HG02588 (cell line): ENCODE results near the gene PDE11A.

Source experiments
- ATAC-seq: cut with Tn5 transposase; IDR thresholded peaks from one replicate; pipeline ENCODE4 v1.9.1; 2021; ENCODE audit warnings: mild to moderate bottlenecking, moderate library complexity; ENCODE audit not compliant: unreplicated experiment

The PDE11A gene

DNA sequence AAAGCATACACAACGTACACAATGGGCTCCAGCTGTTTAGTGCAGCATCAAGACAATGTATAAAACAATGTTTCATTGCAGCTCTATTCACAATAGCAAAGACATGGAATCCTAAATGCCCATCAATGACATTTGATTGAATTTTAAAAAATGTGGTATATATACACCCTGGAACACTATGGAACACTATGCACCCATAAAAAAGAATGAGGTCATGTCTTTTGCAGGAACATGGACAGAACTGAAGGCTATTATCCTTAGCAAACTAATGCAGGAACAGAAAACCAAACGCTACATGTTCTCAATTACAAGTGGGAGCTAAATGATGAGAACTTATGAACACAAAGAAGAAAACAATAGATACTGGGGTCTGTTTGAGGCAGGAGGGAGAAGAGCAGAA is 364.5 kb downstream of the PDE11A start:
- ATAC-seq: no peak

GRCh38 chr2:177705511-177706173 is 366.9 kb downstream of the PDE11A start:
- ATAC-seq: no peak

- ATAC-seq: no peak
These were observed 369.4 kb downstream of the PDE11A start for GRCh38 chr2:177703159-177703558.

DNA sequence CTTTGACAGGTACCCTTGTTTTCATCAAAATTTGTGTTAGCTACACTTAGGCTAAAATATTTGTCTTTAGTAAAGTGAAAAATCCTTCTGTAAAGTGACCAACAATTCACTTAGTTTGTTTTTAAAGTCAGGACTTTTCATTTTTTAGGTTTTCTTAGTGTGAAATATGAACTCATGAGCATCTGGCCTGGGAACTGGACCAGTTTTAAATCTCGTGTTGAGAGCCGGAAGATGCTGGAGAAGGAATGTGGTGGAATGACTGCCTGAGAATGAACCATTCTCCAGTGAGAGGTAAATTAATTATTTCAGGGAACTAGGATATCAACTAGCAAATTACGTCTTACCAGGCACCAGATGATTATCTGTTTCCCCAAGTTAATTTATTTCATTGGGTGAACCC is 374.3 kb downstream of the PDE11A start:
- no peak for ATAC-seq

GRCh38 chr2:177694348-177694747 is 378.2 kb downstream of the PDE11A start:
- ATAC-seq: no peak

DNA sequence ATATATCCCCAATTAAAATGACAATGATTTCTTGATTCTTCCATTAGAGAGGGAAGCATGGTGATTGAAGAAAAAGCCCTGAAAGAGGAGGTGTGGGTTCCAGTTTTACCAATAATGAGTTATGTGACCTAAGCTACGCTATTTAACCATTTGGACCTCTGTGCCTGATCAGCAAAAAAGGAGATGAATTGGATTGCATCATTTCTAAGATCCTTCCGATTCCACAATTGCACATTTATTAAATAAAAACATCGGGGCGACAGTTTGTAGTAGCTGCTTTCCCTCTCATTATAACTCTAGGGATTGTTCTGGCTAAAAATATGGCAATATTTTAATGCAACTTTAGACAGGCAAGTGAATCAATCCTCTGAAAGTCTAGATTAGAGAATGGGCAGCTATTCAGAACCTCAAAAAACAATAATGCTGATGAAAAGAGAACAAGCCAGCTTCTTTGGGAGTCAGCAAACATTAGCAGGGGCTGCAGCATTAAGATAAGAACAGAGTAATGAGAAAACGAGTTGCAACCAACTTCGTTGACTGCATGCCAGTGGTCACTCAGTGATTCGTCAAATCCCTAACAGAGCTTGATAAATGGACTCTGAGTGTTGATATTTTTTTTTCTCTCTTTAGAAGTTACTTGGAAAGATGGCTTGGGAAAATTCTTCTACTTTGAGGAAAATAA is 378.8 kb downstream of the PDE11A start:
- ATAC-seq: no peak

GRCh38 chr2:177692783-177693269 is 379.8 kb downstream of the PDE11A start:
- no peak for ATAC-seq

- ATAC-seq: no peak
These were observed 380.4 kb downstream of the PDE11A start for GRCh38 chr2:177692042-177692782.

DNA sequence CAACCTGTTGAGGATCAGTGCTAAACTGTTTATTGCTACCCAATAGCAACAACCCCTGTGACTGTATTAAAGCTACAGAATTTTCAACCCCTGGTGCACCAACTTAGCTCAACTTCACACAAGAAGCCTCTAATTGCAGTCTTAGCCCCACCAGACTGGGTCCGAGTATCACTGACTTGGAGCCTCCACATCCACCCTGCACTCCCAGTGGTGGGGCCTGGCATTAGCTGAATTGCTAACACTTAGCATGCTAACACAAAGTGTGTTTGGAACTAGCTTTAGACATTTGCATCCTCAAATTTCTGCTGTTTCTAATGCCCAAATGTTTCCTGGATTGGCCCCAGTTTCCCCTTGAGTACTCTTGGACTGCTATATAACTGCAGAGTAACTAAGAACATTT is 381.4 kb downstream of the PDE11A start:
- no peak for ATAC-seq

- no peak for ATAC-seq
These were observed 383.0 kb downstream of the PDE11A start for GRCh38 chr2:177689623-177690022.

GRCh38 chr2:177688844-177689243 is 383.7 kb downstream of the PDE11A start:
- ATAC-seq: no peak

DNA sequence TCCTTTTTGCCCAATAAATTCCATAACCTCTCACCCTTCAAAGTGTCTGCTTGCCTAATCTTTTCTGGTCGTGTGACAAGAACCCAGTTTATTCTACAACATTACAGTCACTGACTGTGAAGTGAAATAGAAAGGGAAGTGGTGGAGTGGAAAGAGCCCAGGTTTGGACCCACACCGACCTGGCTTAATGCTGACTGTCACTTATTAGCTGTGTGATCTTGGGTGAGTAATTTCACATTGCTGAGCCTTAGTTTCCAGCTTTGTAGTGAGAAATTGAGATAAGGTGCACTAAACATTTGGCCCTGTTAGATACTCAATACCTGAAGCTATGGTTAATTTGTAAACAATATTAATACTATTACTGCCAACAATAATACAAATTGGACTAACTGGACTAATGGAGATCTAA is 388.9 kb downstream of the PDE11A start:
- no peak for ATAC-seq

DNA sequence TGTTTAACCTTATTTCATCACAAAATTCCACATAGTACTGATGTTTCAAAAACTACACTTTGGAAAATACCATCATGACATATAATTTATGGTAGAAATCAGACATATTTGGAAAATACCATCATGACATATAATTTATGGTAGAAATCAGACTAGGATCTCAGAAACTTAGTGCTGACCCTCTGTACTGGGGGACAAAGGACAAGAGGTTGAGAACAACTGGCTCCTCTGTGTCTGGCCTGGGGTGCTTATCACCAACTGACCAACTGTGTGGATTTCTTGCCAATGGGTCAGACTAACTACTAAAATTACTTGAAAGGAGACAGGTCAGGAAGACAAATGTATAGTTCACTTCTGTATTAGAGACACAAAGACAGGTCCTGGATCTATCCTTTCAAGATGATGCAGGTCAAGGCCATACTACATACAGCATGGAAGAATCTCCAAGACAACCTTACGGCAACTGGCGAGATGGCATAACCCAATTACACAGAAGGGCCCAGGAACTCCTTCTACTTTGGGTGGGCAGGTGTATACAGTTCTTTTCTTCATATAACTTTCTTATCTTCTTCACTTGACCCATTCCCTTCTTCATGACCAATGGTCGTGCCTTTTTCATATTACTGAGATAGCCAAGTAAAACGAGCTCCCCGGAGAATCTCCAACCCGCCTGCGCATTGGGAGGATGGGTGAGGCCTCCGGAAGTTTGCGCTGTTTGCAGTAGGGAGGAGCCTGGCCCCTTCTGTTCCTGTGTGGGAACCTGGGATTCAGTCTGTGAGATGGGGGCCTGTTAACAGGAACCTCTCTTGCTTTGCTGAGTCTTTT is 389.5 kb downstream of the PDE11A start:
- ATAC-seq: no peak

DNA sequence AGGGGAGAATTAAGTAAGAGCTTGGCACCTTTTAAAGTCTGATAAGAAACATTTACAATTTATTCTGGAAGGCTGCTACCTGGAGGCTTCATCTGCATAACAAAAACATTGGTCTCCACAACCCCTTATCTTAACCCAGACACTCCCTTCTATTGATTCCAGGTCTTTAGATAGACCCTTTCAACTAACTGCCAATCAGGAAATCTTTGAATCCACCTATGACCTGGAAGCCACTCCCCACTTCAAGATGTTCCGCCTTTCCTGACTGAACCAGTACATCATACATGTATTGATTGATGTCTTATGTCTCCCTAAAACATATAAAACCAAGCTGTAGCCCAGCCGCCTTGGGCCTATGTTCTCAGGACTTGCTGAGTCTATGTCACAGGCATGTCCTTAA is 390.6 kb downstream of the PDE11A start:
- ATAC-seq: no peak

DNA sequence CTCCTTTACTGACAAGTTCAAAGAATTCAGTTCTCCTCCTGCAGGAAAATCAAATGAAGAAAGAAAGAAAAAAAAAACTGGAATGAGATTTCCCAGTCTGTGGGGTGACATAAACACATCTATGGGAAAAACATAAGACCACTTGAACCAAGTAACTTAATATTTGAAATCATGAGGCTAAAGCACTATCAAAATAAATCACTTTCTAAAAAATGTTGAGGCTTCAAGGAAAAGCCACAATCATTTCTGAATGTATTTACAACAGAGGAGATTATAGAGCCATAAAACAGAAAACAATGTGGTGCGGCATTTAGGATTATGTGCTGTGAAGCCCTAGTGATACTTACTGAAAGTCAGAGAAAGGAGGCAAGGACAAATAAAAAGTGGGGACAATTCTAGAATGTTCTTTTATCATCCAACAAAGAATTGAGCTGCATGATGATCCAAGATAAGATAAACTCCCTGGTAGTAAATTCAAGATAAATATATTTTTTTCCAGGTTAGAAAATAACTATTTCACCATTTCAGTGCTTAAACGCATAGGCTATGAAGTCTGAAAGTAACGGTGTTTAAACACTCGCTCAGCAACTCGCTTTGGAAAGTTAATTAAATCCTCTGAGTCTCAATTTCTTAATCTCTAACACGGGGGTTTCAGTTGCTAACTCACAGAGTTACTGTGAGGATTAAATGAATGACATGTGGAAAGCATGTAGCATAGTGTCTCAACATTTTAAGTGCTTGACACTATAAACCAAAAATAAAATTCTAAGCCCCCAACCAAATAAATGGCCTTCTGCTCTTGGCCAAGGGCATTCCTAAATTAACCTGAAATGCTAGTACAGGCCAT is 391.5 kb downstream of the PDE11A start:
- no peak for ATAC-seq

DNA sequence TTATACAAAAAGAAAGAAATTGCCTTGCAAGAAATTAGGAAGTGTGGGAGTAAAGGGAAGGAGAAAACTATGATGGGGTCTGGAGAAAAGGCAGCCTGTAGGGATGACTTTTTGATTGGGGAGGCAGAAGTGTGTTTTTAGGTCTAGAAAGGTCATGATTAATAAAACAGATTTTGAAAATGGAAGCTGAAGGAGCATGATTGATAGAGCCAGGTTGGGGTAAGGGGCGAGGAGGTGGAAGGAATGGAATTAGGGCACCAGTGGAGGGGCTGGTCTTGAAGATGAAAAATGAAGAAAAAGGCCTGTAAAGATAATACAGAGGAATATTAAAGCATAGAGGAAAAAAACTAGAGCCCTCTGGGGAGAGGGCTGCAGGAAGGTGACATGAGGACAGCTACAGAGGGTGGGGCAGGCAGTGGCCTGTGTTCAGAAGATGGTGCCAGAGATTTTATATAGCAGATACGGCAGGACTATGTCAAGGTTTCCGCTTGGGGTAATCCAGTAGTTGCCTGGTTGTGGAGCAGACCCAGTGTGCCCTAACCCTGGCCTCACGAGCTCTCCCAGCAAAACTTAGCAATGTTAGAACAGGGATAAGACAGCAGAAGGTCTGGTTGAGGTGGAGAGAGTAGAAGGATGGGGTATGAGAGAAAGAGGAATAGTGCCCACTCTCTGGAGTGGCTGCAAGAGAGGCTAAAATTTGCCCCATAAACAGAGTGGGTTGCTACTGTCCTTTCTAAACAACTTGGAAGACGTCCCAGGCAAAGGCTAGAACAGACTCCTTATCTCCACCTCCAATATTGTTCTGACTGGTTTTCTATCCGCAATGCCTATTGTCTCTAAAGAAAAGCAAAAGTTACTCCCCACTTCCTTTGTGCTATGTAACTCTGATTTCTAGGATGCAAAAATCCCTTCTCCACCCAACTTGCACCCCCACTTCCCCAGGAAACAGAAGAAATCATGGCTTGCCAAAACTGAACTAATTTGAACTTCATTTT is 392.7 kb downstream of the PDE11A start:
- no peak for ATAC-seq

- no peak for ATAC-seq
These were observed 393.6 kb downstream of the PDE11A start for GRCh38 chr2:177678939-177679338.

DNA sequence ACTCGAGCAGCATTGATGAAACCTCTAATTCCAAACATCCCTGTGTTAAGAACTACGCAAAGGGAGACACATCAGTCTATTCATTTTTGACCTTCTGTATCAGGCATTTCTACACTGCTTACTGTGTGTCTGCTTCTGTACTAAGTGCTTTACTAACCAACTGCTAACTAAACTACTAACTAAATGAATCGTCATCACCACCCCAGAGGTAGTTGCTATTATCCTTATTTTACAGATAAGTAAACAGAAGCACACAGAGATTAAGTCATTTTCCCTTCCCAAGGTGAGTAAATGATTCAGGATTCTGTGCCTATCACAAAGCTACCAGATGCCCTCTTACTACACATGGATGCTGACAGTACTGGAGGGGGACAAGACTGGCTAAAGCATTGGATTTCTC is 395.9 kb downstream of the PDE11A start:
- no peak for ATAC-seq

- ATAC-seq: no peak
These were observed 396.8 kb downstream of the PDE11A start for GRCh38 chr2:177675825-177676224.
